ENCODE data around the gene ATCAY. TPM values are rescaled to one million over a fixed set of nuclear protein-coding genes. Genes with fewer than 3 reads are reported as not detected.

The ATCAY gene
- not detected for total RNA-seq
- long read RNA-seq, result 0 reads

GRCh38 chr19:3880471-3881271 lies at the start of gene ATCAY:
Gene ATCAY, plus strand, starts transcription at chr19:3880685. Its CDS starts 5,083 bp downstream, at chr19:3885768.
- H3K9me3 ChIP-seq, result no peaks in the 10 kb centered on the region
- no peak for DNase-seq
- no peaks in the 10 kb centered on the region for H3K36me3 ChIP-seq
- no peak for ATAC-seq
- no peak within 1 kb of the TSS for H3K4me3 ChIP-seq
- TF ChIP-seq CTCF (IDR thresholded peaks at IDR 0.05), result no peak
- no peak within 1 kb of the TSS for H3K27ac ChIP-seq
- H3K27me3 ChIP-seq, result peaks cover 63% of the 10 kb centered on the region
- intact Hi-C loops (cut with DNase I), result no loop called here
- no peaks in the 10 kb centered on the region for H3K4me1 ChIP-seq

- DNase-seq (no peak), ATAC-seq (no peak)
- Histone ChIP-seq H3K27me3 (no peaks in the 10 kb centered on the region), H3K9me3 (no peaks in the 10 kb centered on the region), H3K27ac (no peak overlapping the region), H3K4me3 (no peak overlapping the region), H3K4me1 (no peaks in the 10 kb centered on the region), H3K36me3 (no peaks in the 10 kb centered on the region)
- TF ChIP-seq CTCF (IDR thresholded peaks at IDR 0.05), result no peak
- intact Hi-C loops (cut with DNase I), result no loop called here
These were observed 48.9 kb upstream of the ATCAY start for GRCh38 chr19:3831601-3832000.

- Histone ChIP-seq H3K4me3 (no peak overlapping the region), H3K27ac (no peak overlapping the region), H3K27me3 (no peaks in the 10 kb centered on the region), H3K4me1 (no peaks in the 10 kb centered on the region), H3K9me3 (no peaks in the 10 kb centered on the region), H3K36me3 (no peaks in the 10 kb centered on the region)
- ATAC-seq, result no peak
- no peak for DNase-seq
- TF ChIP-seq CTCF (IDR thresholded peaks at IDR 0.05), result no peak
- intact Hi-C loops (cut with DNase I), result no loop called here
These were observed 48.5 kb upstream of the ATCAY start for GRCh38 chr19:3832001-3832400.

- intact Hi-C loops (cut with DNase I), result no loop called here
- no peaks in the 10 kb centered on the region for H3K36me3 ChIP-seq
- H3K4me3 ChIP-seq, result no peak overlapping the region
- DNase-seq (no peak), ATAC-seq (no peak)
- H3K4me1 ChIP-seq, result no peaks in the 10 kb centered on the region
- TF ChIP-seq CTCF (IDR thresholded peaks at IDR 0.05), result no peak
- H3K9me3 ChIP-seq, result no peaks in the 10 kb centered on the region
- no peaks in the 10 kb centered on the region for H3K27me3 ChIP-seq
- no peak overlapping the region for H3K27ac ChIP-seq
These were observed 46.7 kb upstream of the ATCAY start for GRCh38 chr19:3833578-3834348.

- DNase-seq (no peak), ATAC-seq (no peak)
- Histone ChIP-seq H3K36me3 (no peaks in the 10 kb centered on the region), H3K4me3 (no peak overlapping the region), H3K4me1 (no peaks in the 10 kb centered on the region), H3K9me3 (no peaks in the 10 kb centered on the region), H3K27ac (no peak overlapping the region), H3K27me3 (no peaks in the 10 kb centered on the region)
- intact Hi-C loops (cut with DNase I), result no loop called here
- TF ChIP-seq CTCF (IDR thresholded peaks at IDR 0.05), result no peak
These were observed 46.0 kb upstream of the ATCAY start for GRCh38 chr19:3834349-3835054.

Measured in upper lobe of right lung (tissue), 1 donor.